PC-9 (cell line): ENCODE measurements around the gene CPN2. TPM values are rescaled to one million over a fixed set of nuclear protein-coding genes. Genes with fewer than 3 reads are reported as not detected.
A peak's percentile ranks its signal among the peaks of the same experiment; 100 is the strongest.

Source experiments
- BruUV-seq: library from RNA; stranded (reverse); fragments of 400-500 nt; replicated peaks from 2 replicates; lab custom pipeline; 2021; lab: Mats Ljungman, UMichigan
- CTCF ChIA-PET: fragments of 300-600 bp; sonication (Branson Sonifier 250); formaldehyde crosslinking; loops from one replicate; lab custom pipeline; 2022; ENCODE audit warnings: antibody characterized with exemption; lab: Charles Lee
- POLR2A ChIA-PET: fragments of 300-600 bp; sonication (Branson Sonifier 250); formaldehyde crosslinking; loops from one replicate; lab custom pipeline; 2022; ENCODE audit warnings: antibody characterized with exemption; ENCODE audit not compliant: unreplicated experiment; lab: Charles Lee
- DNase-seq, 2 experiments: peaks; one replicate each; pipeline versions ENCODE4 v3.0.0 to v3.0.0-alpha.2; 2015 to 2022; ENCODE audit warnings: mixed read lengths in 1 of 2
- H2AFZ ChIP-seq: fragments of 200-600 bp; sonication (generic); 2 replicates; pipeline ENCODE4 v1.8.1; 2017; ENCODE audit warnings: antibody characterized with exemption
- H3F3A ChIP-seq: fragments of 200-600 bp; sonication (generic); 2 replicates; pipeline ENCODE4 v1.8.1; 2017; ENCODE audit warnings: antibody characterized with exemption, mild to moderate bottlenecking, low read depth; ENCODE audit not compliant: insufficient read depth
- H3K27ac ChIP-seq: fragments of 200-600 bp; sonication (generic); 2 replicates; pipeline ENCODE4 v1.6.1; 2016; ENCODE audit warnings: mixed run types
- H3K27me3 ChIP-seq: fragments of 200-600 bp; sonication (generic); 2 replicates; pipeline ENCODE4 v1.6.1; 2016; ENCODE audit warnings: low read depth, mixed run types; ENCODE audit not compliant: insufficient read depth
- H3K36me3 ChIP-seq: fragments of 200-600 bp; sonication (generic); 2 replicates; pipeline ENCODE4 v1.6.1; 2016; ENCODE audit warnings: low read depth, mixed run types
- H3K4me1 ChIP-seq: fragments of 200-600 bp; sonication (generic); replicated peaks from 2 replicates; pipeline ENCODE4 v1.6.1; 2016; ENCODE audit warnings: mixed run types; ENCODE audit not compliant: insufficient read depth
- H3K4me2 ChIP-seq: fragments of 200-600 bp; sonication (generic); 2 replicates; pipeline ENCODE4 v1.6.1; 2017; ENCODE audit warnings: mixed run types
- H3K4me3 ChIP-seq: fragments of 200-600 bp; sonication (generic); 2 replicates; pipeline ENCODE4 v1.6.1; 2016; ENCODE audit warnings: mixed run types
- H3K79me2 ChIP-seq: fragments of 200-600 bp; sonication (generic); 2 replicates; pipeline ENCODE4 v1.6.1; 2017; ENCODE audit warnings: low read depth, mixed run types
- H3K9me2 ChIP-seq: fragments of 200-600 bp; sonication (generic); 2 replicates; pipeline ENCODE4 v1.8.1; 2017; ENCODE audit warnings: mild to moderate bottlenecking; ENCODE audit not compliant: insufficient read depth
- H3K9me3 ChIP-seq: fragments of 200-600 bp; sonication (generic); 2 replicates; pipeline ENCODE4 v1.8.1; 2016; ENCODE audit warnings: low read depth; ENCODE audit not compliant: insufficient read depth
- H4K20me1 ChIP-seq: fragments of 200-600 bp; sonication (generic); 2 replicates; pipeline ENCODE4 v1.8.1; 2017; ENCODE audit not compliant: insufficient read depth
- CTCF ChIP-seq: fragments of 200-600 bp; sonication (generic); conservative IDR thresholded peaks from 2 replicates; pipeline ENCODE4 v1.6.1; 2017; ENCODE audit warnings: mixed run types, antibody characterized with exemption, mild to moderate bottlenecking, moderate library complexity
- EZH2 ChIP-seq: fragments of 200-600 bp; sonication (generic); IDR thresholded peaks from 2 replicates; pipeline ENCODE4 v1.8.0; 2017; ENCODE audit warnings: antibody characterized with exemption, low read depth
- intact Hi-C: fragments of 100-400 bp; cut with micrococcal nuclease; formaldehyde crosslinking; loops from one replicate; pipeline ENCODE4 v1.10.0; 2022; ENCODE audit not compliant: unreplicated experiment
- total RNA-seq: library from RNA; stranded (reverse); gene quantifications from 2 replicates; pipeline ENCODE4 v1.2.3, GENCODE V29; 2021

CPN2 gene
- total RNA-seq, 1 experiment from 2014 or later, result not detected

- Histone ChIP-seq H3K27ac (no peak overlapping the region), H3K36me3 (no peaks in the 10 kb centered on the region), H4K20me1 (no peaks in the 10 kb centered on the region), H3K27me3 (no peaks in the 10 kb centered on the region), H3K4me1 (peaks cover 19% of the 10 kb centered on the region), H3K9me2 (no peaks in the 10 kb centered on the region), H3K4me3 (no peak overlapping the region), H3K9me3 (no peaks in the 10 kb centered on the region), H3F3A (peaks cover 52% of the 10 kb centered on the region), H3K79me2 (no peaks in the 10 kb centered on the region), H2AFZ (no peak overlapping the region), H3K4me2 (no peak overlapping the region)
- intact Hi-C loops, result no loop called here
- POLR2A ChIA-PET, result no interaction called here
- TF ChIP-seq EZH2 (no peak), CTCF (no peak)
- no TSS peak for BruUV-seq
- no peak for DNase-seq
- CTCF ChIA-PET, result no interaction called here
Measured at GRCh38 chr3:194329583-194329965, 21.6 kb downstream of the CPN2 start.

GRCh38 chr3:194328942-194329582 is 22.1 kb downstream of the CPN2 start:
- H3K9me3 ChIP-seq, result no peaks in the 10 kb centered on the region
- no peak overlapping the region for H3K27ac ChIP-seq
- DNase-seq, result no peak
- no peak for TF ChIP-seq EZH2
- no peak for TF ChIP-seq CTCF
- H3K79me2 ChIP-seq, result no peaks in the 10 kb centered on the region
- BruUV-seq, result no TSS peak
- no peak overlapping the region for H2AFZ ChIP-seq
- intact Hi-C loops, result no loop called here
- no peak overlapping the region for H3K4me2 ChIP-seq
- ChIA-PET POLR2A (no interaction called here), CTCF (interaction anchor here (0.9 kb wide), 1 partner anchor 187 kb away, joined by 3 read pairs; no protein-coding TSS in a partner anchor)
- H3K9me2 ChIP-seq, result no peaks in the 10 kb centered on the region
- no peaks in the 10 kb centered on the region for H4K20me1 ChIP-seq
- no peak overlapping the region for H3K4me3 ChIP-seq
- H3K4me1 ChIP-seq, result peaks cover 21% of the 10 kb centered on the region
- no peaks in the 10 kb centered on the region for H3K27me3 ChIP-seq
- H3F3A ChIP-seq, result peaks cover 55% of the 10 kb centered on the region
- H3K36me3 ChIP-seq, result no peaks in the 10 kb centered on the region

- H3K79me2 ChIP-seq, result no peaks in the 10 kb centered on the region
- peaks cover 25% of the 10 kb centered on the region for H3K4me1 ChIP-seq
- no peak overlapping the region for H2AFZ ChIP-seq
- CTCF ChIA-PET, result interaction anchor here (0.6 to 1.0 kb wide), 3 partner anchors 32 to 547 kb away, joined by 3 to 8 read pairs (median 3); no protein-coding TSS in a partner anchor
- POLR2A ChIA-PET, result no interaction called here
- intact Hi-C loops, result no loop called here
- no peak for TF ChIP-seq CTCF
- TF ChIP-seq EZH2, result no peak
- no peaks in the 10 kb centered on the region for H4K20me1 ChIP-seq
- BruUV-seq, result no TSS peak
- no peaks in the 10 kb centered on the region for H3K36me3 ChIP-seq
- H3K27ac ChIP-seq, result no peak overlapping the region
- H3K4me2 ChIP-seq, result no peak overlapping the region
- no peaks in the 10 kb centered on the region for H3K27me3 ChIP-seq
- peak; percentile 67 to 68 for DNase-seq
- H3K9me2 ChIP-seq, result no peaks in the 10 kb centered on the region
- no peak overlapping the region for H3K4me3 ChIP-seq
- no peaks in the 10 kb centered on the region for H3K9me3 ChIP-seq
- peaks cover 63% of the 10 kb centered on the region for H3F3A ChIP-seq
Measured at GRCh38 chr3:194328053-194328657, 23.0 kb downstream of the CPN2 start.
